Fibroblast of pulmonary artery (primary cell): ENCODE results near the gene HK1.

Experiments
- DNase-seq: peaks from one replicate; pipeline ENCODE4 v3.0.0-alpha.2; 2010; ENCODE audit warnings: low read depth
- H3K4me3 ChIP-seq: replicated peaks from 2 replicates; pipeline ENCODE4 v1.5.1; 2011; ENCODE audit warnings: low read depth, mild to moderate bottlenecking, control low read depth, low read length, moderate library complexity
- TF ChIP-seq, protein P1 (sequence below): IDR thresholded peaks from 2 replicates; pipeline ENCODE4 v1.5.1; 2011; ENCODE audit warnings: mild to moderate bottlenecking, control low read depth, low read length, inconsistent platforms; ENCODE audit errors: missing control alignments

Gene HK1

DNA sequence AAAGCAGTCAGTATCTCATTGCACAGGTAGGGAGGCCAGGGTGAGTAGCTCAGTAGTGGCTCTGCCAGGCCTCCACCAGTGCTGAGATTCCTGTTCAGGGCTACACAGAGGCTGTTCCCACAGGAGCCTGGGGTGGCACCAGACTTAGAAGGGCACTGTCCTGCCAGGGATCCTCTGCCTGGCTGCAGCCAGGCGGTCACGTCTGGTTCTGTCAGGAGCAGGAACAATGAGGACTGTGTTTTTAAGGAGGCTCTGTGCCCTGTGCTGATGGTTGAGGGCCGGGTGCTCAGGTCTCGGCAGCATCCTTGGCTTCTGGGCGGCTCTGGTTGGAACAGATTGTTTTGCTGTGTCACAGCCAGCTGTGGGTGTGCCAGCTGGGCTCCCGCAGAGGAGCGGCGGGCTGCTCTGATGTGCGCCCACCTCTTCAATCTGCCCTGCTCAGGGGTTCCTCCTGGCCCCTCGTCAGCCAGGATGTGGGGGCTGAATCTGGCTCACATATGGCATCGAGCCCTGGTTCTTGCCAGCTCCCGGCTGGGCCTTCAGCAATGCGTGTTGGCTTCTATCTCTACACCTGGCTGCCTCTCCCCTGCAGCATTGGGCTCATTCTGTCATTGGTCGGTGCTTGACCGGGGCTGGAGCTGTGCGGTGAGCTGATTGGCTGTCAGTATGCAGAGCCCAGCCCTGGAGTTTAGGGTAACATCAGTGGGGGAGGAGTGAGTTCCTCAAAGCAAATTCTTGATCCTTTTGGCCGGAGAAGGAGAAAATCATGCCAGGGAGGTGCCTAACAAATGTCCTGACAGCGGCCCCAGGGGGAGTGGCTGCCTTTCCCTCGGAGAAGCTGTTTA lies 97.2 kb downstream of the HK1 start:
- TF ChIP-seq, protein P1, sequence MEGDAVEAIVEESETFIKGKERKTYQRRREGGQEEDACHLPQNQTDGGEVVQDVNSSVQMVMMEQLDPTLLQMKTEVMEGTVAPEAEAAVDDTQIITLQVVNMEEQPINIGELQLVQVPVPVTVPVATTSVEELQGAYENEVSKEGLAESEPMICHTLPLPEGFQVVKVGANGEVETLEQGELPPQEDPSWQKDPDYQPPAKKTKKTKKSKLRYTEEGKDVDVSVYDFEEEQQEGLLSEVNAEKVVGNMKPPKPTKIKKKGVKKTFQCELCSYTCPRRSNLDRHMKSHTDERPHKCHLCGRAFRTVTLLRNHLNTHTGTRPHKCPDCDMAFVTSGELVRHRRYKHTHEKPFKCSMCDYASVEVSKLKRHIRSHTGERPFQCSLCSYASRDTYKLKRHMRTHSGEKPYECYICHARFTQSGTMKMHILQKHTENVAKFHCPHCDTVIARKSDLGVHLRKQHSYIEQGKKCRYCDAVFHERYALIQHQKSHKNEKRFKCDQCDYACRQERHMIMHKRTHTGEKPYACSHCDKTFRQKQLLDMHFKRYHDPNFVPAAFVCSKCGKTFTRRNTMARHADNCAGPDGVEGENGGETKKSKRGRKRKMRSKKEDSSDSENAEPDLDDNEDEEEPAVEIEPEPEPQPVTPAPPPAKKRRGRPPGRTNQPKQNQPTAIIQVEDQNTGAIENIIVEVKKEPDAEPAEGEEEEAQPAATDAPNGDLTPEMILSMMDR: no peak
- peak; percentile 62 for DNase-seq
- H3K4me3 ChIP-seq: no peak overlapping the region

DNA sequence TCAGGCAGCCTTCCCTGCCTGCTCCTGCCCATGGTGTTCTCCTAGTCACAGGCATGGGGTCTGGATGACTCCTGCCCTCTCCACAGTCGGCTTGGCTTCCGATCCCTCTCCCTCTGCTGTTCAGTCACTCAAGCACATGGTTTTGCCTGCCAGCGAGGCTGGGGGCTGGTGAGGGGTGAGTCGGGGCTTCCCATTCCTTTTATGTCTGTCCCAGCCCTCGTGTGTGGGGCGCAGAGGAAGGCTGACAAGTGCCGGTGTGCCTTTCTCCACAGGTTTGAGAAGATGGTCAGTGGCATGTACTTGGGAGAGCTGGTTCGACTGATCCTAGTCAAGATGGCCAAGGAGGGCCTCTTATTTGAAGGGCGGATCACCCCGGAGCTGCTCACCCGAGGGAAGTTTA lies 98.4 kb downstream of the HK1 start:
- TF ChIP-seq, protein P1: no peak

DNA sequence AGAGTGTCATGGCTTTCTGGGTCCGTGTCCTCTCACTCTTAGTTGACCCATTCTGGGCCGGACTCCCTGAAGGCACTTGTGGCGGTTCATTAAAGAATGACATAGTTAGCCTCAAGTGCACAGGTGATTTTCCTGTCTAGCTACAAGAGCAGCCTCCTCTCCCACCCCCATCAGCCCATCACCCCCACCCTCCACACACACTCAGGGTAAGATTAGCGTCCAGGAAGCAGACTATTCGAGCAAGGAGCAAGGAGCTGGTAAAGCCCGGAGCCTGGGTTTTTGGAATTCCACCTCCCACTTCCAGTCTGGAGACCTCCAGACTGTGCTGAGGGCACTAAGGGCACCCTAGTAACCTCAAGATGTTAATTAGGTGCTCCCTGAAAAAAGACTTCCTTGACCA lies 98.9 kb downstream of the HK1 start:
- DNase-seq: no peak
- TF ChIP-seq, protein P1: no peak

More for the DNA sequence above, 98.4 kb downstream of the HK1 start:
- H3K4me3 ChIP-seq: no peak overlapping the region
- no peak for DNase-seq

DNA sequence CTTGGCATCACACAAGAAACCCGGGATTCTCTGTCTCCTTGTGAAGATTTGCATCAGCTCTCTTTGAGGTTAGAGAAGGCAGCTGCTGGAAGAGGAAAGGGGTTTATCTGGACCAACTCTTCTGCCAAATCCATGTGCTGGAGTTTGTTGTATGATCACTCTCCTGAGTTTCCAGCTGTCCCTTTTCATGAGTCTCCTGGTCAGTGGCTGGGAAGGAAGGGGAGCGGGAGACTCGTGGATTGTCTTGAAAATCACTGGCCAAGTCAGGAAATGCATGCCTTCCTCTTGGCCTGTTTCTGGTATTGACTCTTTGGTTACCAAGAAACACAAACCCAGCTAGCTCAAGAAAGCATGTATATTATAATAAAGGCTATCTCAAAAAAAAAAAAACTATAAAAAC lies 99.6 kb downstream of the HK1 start:
- TF ChIP-seq, protein P1: no peak
- DNase-seq: peak; percentile 93
- H3K4me3 ChIP-seq: no peak overlapping the region

More for the DNA sequence above, 98.9 kb downstream of the HK1 start:
- H3K4me3 ChIP-seq: no peak overlapping the region

DNA sequence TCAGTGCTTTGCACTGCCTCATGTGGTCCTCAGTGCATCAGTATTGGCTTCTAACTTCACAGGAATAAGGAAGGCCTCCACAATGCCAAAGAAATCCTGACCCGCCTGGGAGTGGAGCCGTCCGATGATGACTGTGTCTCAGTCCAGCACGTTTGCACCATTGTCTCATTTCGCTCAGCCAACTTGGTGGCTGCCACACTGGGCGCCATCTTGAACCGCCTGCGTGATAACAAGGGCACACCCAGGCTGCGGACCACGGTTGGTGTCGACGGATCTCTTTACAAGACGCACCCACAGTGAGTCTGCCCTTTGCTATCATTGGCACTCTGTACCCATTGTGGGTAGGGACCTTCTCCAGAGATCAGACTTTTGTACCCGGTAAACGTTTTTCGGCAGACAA lies 101.5 kb downstream of the HK1 start:
- no peak overlapping the region for H3K4me3 ChIP-seq

DNA sequence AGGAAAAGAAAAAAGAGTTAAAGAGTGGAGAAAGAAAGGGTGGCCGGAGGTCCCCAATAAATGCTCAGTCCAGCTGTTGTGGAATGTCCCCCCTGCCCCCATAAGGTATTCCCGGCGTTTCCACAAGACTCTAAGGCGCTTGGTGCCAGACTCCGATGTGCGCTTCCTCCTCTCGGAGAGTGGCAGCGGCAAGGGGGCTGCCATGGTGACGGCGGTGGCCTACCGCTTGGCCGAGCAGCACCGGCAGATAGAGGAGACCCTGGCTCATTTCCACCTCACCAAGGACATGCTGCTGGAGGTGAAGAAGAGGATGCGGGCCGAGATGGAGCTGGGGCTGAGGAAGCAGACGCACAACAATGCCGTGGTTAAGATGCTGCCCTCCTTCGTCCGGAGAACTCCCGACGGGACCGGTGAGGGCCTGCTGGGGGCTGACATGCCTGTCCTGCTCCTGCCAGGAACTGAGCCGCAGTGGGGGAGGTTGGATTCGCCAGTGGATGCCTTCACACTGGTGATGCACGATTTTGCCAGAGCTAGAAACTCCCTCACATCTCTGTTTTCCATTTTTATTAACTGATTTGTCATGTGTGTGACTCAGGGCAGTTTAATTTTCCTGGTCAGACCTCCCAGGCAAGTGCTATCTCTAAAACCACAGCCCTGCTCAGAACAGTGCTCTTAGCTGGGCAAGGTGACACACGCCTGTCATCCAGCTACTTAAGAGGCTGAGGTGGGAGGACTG lies 104.3 kb downstream of the HK1 start:
- TF ChIP-seq, protein P1: no peak
- DNase-seq: peak; percentile 89
- no peak overlapping the region for H3K4me3 ChIP-seq

More for the DNA sequence above, 101.5 kb downstream of the HK1 start:
- TF ChIP-seq, protein P1: no peak
- DNase-seq: no peak
